CD4-positive, alpha-beta T cell treated with Interferon alpha-2 for 1 hour (primary cell): ENCODE results near the gene EIF4E.
"Not testable (repeated sequence)": the region's sequence is repeated elsewhere in the genome, so short reads cannot be mapped to it uniquely, and the experiment has no call there.

Experiments
- DNase-seq, 2 donors: peaks; one replicate each; pipeline ENCODE4 v3.0.0-alpha.2; 2020 to 2022

EIF4E gene, protein sequence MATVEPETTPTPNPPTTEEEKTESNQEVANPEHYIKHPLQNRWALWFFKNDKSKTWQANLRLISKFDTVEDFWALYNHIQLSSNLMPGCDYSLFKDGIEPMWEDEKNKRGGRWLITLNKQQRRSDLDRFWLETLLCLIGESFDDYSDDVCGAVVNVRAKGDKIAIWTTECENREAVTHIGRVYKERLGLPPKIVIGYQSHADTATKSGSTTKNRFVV

DNA sequence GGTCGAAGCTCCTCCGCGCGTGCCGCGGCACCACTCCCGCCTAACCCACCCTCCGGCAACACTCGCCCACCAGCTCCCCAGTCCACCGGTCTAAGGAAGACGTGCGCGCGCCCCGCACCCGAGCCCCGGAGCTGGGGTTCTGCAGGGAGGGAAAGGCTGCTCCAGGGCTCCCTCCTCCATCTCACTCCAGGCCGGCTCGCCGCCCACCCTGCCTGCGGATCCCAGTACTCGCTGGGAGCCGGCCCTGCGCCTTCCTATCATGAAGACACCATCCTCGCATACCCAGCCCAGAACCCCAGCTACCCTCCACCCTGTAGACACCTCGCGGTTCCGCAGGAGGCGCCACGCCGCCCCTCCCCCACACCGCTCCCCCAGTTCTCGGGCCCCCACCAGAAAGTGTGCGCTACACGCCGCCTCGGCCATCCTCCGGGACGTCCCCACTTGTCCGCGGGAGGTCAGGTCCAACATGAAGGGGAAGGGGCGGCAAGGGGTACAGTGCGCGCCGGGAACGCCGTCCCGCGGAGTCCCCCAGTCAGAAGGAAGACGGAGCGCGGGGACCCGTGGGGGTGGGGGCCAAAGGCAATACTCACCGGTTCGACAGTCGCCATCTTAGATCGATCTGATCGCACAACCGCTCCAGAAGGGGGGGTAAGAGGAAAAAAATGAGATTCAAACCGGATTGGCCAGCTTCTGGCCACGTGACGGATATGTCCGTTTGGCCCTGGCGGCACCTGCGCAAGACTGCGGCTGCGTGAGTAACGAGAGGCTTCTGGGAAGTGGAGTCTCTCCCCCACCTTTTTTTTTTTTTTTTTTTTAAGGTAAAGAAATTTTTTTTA is at the start of gene EIF4E:
Gene EIF4E (minus strand): TSS at position 629 of the 836 bp plus-strand sequence. CDS start 21 bp downstream, at position 608.
- peak; percentile 99 for DNase-seq

DNA sequence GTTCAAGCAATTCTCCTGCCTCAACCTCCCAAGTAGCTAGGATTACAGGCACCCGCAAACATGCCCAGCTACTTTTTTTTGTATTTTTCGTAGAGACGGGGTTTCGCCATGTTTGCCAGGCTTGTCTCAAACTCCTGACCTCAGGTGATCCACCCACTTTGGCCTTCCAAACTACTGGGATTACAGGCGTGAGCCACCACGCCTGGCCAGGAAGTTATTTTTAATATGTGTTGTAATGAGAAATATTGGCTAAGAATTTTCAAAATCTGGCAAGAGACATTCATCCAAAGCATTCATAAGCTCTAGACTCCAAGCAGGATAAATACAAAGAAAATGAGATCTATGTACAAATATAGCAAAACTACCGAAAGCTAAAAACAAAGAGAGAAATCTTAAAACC is 48.6 kb upstream of the EIF4E start:
- no peak for DNase-seq

DNA sequence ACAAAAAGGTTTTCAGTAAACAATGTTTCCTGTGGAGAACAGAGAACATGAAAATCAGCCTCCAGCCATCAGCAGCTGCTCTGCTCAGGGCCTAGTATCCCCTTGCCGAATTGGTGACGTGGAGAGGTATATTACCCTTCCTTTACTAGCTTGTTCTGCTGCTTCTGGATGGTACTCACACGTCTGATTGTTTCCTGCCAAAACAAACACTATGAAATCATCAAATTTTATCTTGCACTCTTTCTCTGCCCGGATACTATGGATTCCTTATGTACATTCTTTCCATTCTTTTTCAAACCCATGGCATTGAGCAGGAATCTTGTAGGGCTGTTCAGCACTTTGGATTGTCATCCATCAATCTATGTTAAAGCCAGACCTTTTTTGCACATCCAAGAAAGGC is 47.8 kb upstream of the EIF4E start:
- DNase-seq, result no peak

DNA sequence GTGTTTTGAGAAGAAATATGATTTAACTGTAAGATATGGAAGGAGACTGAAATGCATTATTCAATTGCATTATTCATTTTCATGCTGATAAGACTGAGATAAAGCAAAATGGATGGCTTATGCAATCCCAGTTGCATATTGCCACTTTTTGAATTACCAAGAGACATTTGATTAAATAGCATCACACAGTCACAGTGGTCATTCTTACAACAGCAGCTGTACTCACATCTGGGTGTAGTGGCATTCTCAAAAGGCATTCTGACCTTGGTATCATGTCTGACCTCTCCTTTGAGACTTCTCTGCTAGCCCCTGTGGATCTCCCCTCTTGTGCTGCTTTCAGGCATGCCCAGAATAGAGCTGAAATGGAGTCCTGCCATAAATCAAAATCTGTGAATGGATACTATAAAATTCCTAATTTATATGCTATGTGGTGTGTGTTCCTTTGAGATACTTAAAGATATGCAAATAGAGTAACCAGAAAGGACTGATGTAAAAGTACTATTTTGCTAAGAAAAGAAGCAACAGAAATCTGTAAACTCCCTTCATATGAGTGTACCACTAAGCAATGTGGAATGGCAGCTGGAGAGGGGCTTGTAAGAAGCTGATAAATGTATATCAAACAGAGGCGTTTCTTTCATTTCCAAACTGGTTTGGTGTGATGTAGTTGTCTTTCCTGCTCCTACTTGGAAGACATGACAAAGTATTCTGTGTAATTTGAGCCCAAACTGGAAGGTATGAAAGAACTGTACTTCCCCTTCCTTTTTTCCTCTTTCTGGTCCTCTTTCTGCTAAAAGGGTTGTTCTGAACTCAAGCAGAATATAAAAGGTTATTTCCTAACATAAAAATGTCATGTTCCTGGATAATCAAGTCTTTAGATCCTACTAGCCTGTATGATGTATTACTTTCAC is 41.2 kb upstream of the EIF4E start:
- no peak for DNase-seq

DNA sequence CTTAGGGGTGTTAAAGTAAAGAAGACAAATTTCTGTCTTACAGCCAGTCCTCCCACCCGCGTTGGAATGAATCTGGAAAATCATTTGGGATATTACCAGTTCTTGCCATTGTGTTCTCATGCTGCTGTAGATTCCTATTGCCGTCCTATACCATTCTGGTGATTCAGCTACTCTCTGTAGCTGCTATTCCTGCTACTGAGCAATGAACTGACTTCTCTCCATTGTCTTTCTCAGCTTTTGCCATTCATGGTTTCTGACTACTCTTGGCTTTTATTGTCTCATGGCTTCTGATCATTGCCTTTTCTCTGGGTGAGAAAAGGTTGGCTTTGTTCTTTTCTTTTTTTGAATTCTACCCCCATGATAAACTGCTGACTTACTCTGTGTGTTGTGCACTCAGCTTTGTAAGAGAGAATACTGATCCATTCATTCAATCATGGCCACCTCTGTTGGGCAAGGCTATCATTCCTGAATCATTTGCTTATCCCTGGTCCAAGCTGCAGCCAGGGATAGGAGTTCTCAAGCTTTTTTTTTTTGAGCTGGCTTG is 38.9 kb upstream of the EIF4E start:
- DNase-seq, result no peak

DNA sequence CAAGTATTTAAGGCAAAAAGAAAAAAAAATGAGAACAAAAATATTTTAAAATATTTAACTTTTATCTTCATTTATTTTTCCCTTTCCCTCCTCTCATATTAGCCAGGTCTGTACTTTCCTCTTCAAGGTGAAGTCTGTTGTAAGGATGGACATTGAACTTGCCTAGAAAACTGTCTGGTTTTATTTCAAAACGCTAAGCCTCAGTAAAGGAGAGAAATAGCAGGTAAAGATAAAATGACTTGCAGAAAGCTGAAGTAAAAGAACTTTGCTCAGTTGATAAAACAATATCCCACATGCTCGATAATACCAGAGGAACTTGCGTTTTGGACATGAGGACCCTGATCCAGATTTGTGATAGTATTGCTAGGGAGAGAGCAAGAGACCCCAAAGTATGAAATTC is 38.0 kb upstream of the EIF4E start:
- no peak for DNase-seq

DNA sequence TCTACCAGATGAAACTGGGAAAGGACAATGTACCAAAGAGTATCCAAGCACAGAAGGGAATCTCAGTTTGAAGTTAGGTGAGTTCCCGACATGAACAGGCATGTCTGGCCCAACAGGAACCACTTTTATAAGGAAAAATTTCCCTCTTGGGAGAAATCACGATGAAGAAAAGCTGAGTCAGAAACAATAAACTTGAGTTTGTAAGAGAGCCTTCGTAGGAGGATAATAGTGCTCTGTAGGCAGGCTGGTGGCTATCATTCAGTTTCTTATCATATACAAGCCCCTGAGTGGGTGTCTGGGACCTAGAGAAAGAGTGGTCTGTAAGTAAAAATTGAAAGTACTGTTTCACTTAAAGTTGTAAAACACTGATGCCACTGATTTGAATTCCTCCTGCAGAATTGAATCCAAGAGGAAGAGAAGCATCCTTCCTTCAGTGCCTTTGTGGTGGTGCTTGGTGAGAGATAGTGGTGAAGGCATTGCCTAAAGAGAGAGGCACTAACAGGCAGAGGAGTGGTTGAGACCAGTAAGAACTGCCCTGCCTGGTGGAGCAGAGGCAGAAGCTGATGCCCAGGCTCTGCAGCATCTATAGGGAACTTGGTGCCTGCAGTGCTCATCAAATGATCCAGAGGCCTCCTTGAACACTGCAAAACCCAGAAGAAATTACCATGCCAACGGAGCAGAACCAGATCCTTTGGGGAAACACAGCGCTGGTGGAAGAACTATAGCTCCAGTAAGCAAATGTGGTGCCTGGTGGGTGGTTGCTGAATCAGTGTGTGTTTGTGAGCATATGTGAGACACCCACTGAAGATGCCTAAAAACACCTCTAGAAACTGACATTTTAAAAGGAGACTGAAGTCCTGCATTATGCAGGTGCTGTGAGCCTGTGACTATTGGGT is 34.9 kb upstream of the EIF4E start:
- DNase-seq, result no peak

DNA sequence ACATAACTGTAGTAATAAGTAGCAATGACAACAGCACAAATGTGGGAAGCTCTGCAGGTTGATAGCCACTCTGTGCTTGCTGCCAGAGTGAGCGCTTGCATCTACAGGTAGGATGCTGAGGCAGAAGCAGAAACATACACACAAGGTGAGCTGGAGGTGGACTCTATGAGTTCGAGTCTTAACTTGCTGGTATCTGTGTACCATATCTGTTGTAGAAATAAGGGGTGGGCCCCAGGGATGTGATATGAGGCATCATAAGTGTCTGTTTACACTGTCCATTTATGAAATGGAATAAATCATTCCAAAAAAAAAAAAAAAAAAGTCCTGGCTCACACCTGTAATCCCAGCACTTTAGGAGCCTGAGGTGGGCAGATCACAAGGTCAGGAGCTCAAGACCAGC is 32.8 kb upstream of the EIF4E start:
- no peak for DNase-seq

DNA sequence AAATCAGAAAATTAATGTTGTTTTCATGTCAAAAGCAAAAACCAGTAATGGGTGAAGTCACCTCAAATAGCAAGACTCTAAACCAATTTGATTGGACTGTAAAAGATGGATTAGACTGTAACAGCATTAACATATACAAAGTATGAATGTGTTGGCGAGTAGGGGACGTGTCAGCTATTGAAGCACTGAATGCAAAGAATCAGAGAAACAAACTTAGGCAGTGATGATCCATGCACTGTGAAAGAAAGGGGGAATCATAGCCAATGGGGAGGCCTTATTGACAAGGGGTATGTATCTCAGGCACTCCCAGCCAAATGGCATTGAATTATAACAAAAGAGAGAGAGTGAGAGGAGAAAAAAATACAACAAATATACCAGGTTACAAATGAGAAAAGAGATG is 30.5 kb upstream of the EIF4E start:
- no peak for DNase-seq

DNA sequence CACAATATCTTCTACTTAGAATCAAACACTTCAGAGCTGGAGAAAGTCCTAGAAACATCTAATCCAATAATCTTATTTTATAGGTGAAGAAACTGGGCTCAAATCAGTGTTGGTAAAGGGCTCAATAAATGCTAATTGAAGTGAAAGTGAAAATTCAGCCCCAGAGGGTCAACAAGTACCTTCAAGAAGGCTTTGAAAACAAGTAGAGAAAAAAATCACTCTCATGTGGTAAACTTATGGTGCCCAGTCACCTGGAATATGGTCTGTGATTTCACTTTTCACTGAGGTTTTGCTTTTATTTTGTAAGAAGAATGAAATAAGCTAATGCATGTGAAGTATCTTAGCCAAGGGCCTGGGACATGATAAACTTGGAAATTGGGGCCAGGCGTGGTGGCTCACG is 29.1 kb upstream of the EIF4E start:
- DNase-seq, result no peak

DNA sequence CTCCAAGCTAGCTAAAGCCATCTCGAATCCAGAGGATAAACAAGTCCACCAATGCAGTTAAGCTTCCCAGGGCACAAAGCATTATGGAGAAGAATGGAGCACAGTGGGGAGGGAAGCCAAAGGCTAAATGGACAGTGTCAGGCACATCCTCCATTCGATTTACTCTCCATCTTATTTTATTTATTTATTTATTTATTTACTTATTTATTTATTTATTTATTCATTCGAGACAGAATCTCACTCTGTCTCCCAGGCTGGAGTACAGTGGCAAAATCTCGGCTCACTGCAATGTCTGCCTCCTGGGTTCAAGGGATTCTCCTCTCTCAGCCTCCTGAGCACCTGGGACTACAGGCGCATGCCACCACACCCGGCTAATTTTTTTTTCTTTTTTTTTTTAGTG is 26.3 kb upstream of the EIF4E start:
- no peak for DNase-seq

DNA sequence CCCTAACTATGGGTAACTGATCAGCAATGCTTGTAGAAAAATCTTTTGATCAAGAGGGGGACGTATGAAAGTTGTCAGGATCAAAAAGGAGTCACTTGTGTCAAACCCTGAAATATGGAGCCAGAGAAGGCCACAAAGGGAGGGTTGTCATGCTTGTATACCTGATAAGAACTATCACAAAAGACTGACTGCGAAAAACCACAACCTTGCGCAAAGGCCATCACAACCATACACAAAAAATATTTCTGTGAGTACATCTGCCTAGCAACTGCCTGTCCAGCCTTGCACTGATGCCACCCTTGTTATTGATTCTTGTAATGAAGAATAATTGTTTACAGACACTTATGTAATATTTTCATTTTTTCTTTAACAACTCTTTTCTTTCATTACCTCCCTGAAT is 22.8 kb upstream of the EIF4E start:
- DNase-seq, result no peak

DNA sequence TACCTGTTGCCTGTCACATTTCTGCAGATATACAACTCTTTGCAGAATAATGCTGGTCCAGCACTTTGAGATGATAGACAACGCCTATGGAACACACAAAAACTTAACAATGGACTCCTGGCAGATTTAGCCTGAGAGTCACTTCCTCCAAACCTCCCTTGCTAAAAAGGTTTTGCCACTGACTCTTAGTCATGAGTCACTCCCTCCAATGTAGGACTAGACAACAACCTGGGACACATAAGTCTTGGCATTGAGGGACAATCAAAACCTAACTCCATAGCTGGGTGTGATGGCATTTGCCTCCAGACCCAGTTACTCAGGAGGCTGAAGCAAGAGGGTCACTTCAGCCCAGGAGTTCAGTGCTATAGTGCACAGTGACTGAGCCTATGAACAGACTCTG is 22.0 kb upstream of the EIF4E start:
- DNase-seq, result no peak

DNA sequence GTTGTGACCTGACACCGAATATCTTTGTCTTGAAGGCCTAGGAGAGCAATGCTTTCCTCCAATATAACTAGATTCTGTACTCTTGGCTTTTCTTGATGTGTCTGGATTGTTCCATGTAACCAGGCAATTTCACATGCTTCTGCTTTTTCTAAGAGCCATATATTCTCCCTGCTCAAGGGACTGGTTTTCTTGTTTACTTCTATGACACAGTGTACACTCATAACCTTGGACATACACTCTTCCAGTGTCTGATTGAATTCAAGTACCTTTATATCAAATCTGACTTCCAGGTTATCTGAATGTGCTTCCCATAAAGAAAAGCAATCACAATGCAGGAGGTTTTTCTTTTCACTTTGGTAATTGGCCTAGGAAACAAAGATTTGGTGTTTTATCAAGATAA is 17.4 kb upstream of the EIF4E start:
- no peak for DNase-seq

DNA sequence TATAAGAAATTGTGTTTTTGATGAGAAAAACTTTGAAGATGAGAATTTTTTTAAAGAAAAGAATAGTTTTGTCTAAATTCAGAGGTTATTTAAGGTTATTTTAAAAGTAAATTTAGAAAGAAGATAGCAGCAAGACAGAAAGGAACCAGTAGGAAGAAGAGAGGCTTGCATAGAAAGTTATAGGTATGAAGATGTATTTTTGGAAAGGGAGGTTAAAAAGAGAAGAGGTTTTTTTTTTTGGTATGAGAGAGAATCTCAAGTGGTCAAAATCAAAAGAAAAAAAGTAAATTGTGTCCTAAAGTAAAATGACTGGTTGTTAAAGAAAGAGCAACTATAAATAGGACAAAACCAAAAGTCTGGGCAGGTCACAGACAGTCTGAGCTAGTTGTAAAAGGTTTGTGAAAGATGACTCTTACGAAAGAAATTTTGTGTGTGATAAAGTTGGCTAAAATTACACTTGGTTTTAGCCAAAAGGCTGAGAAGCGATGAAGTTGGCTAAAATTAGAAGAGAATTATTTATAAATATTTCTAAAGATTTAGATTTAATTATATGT is 16.4 kb upstream of the EIF4E start:
- DNase-seq, result no peak

DNA sequence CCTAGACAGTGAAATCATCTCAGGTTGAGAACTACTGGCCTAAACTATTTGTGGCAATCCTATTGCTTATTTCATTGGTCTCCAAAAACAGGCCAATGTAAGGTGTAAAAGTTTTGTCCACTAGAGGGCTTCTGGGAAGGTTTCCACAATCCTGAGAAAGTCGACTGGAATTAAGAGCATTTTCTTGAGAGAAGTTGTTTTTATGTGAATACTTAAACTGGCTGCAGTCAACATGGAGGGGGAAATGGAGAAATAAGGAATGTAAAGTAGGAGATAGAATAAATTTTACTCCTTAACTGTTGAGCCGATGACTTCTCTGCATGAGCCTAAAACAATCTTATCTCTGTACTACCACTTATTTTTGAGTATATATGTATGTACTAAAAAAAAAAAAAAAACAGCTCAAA is 11.0 kb upstream of the EIF4E start:
- DNase-seq, result peak in 1 of 2 donors; percentile 50

DNA sequence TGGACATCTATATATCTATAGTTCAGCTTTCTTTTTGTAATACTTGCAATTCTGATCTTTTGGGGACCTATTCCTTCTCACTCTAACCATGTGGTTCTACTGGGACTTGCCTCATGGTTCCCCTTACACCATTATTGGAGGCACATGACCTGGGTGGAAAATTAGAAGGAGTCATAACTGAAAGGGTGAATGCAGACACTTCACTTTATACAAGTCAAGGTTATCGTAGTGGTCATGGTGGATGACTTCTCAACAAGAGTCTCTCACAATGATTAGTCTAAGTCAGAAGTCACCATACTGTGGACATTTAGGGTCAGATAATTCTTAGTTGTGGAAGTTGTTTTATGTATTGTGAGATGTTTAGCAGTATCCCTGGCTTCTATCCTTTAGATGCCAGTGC is 10.5 kb upstream of the EIF4E start:
- DNase-seq, result no peak

DNA sequence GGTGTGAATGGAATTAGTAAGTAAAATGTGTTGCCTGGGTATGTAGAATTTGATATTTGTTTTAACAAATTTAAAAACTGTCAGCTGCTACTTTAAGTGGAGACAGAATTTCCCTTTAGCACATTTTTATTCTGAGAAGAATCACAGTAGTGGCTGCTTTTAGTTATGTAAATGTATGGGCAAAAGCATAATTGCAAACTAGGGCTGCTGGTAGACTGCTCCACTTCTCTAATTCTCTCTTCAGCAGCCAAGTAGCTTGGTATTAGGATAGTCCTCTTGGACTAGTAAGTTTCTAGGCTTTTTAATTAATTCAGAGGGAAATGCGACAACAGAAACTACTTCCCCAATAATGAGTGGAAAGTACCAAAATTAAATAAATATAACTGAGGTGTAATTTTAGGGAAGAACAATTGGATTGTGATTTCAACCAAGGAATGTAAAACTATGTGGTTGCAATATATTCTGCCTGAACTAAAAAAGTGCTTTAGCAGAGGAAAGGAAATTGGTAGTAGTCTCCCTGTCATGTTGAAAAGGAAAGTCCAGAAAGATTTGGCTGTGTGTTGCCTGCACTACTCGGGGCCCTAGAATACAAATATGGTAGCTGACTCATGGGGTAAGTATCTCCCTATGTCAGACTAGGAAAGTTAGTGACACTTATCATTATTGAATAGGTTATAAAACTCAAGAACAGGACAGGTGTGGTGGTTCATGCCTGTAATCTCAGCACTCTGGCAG is 9.2 kb upstream of the EIF4E start:
- DNase-seq, result no peak

DNA sequence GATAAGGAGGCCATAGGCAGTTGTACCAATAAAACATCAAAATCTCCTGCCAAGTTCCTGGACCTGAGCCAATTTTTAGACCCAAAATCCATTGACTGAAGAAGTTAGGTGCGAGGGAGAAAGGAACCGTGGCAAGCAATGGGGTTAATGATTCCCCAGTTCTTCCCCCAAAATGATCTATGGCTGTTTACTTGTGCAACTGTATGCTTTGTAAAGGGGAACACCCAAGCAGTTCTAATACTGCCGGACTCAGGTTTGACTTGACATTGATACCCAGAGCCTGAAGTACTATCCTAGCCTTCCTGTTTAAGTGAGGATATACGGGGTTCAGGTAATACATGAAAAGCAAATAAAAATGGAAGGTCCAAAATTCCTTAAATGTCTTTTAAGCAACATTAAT is 6.7 kb upstream of the EIF4E start:
- DNase-seq, result no peak

DNA sequence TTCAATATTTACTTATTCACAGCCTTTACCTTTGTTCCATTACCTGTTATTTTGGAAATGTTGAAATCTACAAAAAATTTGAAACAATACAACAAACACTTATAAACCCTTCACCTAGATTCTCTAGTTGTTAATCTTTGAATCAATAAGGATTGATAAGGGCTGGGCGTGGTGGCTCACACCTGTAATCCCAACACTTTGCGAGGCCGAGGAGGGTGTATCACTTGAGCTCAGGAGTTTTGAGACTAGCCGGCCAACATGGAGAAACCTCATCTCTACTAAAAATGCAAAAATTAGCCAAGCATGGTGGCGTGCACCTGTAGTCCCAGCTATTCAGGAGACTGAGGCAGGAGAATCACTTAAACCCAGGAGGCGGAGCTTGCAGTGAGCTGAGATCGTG is 5.9 kb upstream of the EIF4E start:
- not testable (repeated sequence) for DNase-seq

DNA sequence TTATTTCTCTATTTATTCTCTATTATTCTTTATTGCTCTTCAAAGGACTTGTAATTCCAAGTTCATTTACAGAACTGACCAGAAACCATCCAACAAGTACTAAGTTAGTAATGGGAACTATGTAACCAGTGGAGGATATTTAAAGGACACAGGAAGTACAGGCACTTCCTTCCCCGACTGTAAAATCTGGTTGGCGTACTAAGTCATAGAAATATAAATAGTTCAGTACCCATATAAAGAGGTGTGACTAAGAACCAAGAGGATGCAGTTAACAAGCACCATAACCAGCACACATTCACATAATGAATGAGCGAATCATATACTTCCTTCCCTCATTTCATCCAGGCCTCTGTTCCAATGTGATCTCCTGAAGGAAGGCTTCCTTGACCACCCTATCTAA is 3.6 kb upstream of the EIF4E start:
- DNase-seq, result no peak
